ENCODE results near the gene MTF2.

GRCh38 chr1:93083979-93084378 lies 4.9 kb downstream of the MTF2 start:
- no peak for TF ChIP-seq GATA3 (IDR thresholded peaks at IDR 0.05; ENCODE audit: low read depth, low read length)
- TF ChIP-seq GATA2 (IDR thresholded peaks at IDR 0.05; ENCODE audit: low read depth, low read length), result no peak
